Panc1 (cell line): Measurements from ENCODE around the gene DLGAP4. TPM values are rescaled to one million over a fixed set of nuclear protein-coding genes. Genes with fewer than 3 reads are reported as not detected.

Experiments
- ATAC-seq: fragments of 200-7000 bp; cut with Tn5 transposase; 2 replicates; pipeline ENCODE4 v1.9.1; 2020; ENCODE audit warnings: mild to moderate bottlenecking, moderate library complexity
- BruUV-seq: library from RNA; stranded (reverse); fragments of 400-500 nt; replicated peaks from 2 replicates; lab custom pipeline; 2021; lab: Mats Ljungman, UMichigan
- CTCF ChIA-PET: fragments of 300-600 bp; sonication (Branson Sonifier 250); formaldehyde crosslinking; loops from one replicate; lab custom pipeline; 2022; ENCODE audit warnings: antibody characterized with exemption; lab: Charles Lee
- POLR2A ChIA-PET: fragments of 300-600 bp; sonication (Branson Sonifier 250); formaldehyde crosslinking; loops from one replicate; lab custom pipeline; 2022; ENCODE audit warnings: antibody characterized with exemption; lab: Charles Lee
- DNase-seq: peaks from one replicate; pipeline ENCODE4 v3.0.0-alpha.2; 2010; ENCODE audit warnings: low read depth, low spot score
- H3K27ac ChIP-seq: 2 replicates; pipeline ENCODE4 v1.5.1; 2011; ENCODE audit warnings: mild to moderate bottlenecking, low read length, inconsistent platforms
- H3K27me3 ChIP-seq: fragments of 200-500 bp; sonication (Bioruptor generic); 2 replicates; pipeline ENCODE4 v1.6.0; 2014; ENCODE audit warnings: low read length, inconsistent platforms; ENCODE audit not compliant: control insufficient read depth, insufficient read depth
- H3K36me3 ChIP-seq: fragments of 200-500 bp; sonication (Bioruptor generic); 2 replicates; pipeline ENCODE4 v1.5.1; 2014; ENCODE audit warnings: inconsistent platforms, mild to moderate bottlenecking, low read length, moderate library complexity; ENCODE audit not compliant: control insufficient read depth, insufficient read depth
- H3K4me1 ChIP-seq: 2 replicates; pipeline ENCODE4 v1.5.1; 2011; ENCODE audit warnings: inconsistent platforms, mild to moderate bottlenecking, low read length, moderate library complexity; ENCODE audit not compliant: control insufficient read depth, insufficient read depth
- H3K4me3 ChIP-seq, 2 experiments: 2 replicates each; pipeline ENCODE4 v1.5.1; 2011 to 2012; ENCODE audit warnings: low read depth in 2 of 2, low read length in 2 of 2, mild to moderate bottlenecking in 2 of 2, inconsistent platforms in 1 of 2, moderate library complexity in 1 of 2
- H3K9me3 ChIP-seq: fragments of 200-500 bp; sonication (Bioruptor generic); 2 replicates; pipeline ENCODE4 v1.5.1; 2014; ENCODE audit warnings: low read depth, mild to moderate bottlenecking, inconsistent platforms, low read length, moderate library complexity; ENCODE audit not compliant: control insufficient read depth, insufficient read depth
- POLR2AphosphoS5 ChIP-seq: IDR thresholded peaks from 2 replicates; pipeline ENCODE4 v1.6.1; 2012; ENCODE audit warnings: mild to moderate bottlenecking, low read depth, low read length, moderate library complexity
- REST ChIP-seq, 2 experiments: IDR thresholded peaks; 2 replicates each; pipeline ENCODE4 v1.6.1; 2011 to 2012; ENCODE audit warnings: low read depth in 2 of 2, control low read depth in 1 of 2, low read length in 1 of 2, mild to moderate bottlenecking in 1 of 2, moderate library complexity in 1 of 2; ENCODE audit not compliant: insufficient read depth in 1 of 2
- SIN3A ChIP-seq: IDR thresholded peaks from 2 replicates; pipeline ENCODE4 v1.6.1; 2012; ENCODE audit warnings: low read depth, mild to moderate bottlenecking, low read length, moderate library complexity, borderline replicate concordance; ENCODE audit not compliant: insufficient read depth
- TCF7L2 ChIP-seq: IDR thresholded peaks from 2 replicates; pipeline ENCODE4 v1.6.1; 2011; ENCODE audit warnings: mild to moderate bottlenecking, low read depth, low read length, inconsistent platforms
- in situ Hi-C: cut with HindIII; loops from 2 replicates; pipeline ENCODE4 v1.10.0; 2016; ENCODE audit warnings: low sequenced_read_pairs, low pct_unique_long_range_greater_than_20kb
- intact Hi-C: fragments of 100-400 bp; cut with micrococcal nuclease; formaldehyde crosslinking; loops from one replicate; pipeline ENCODE4 v1.10.0; 2022; ENCODE audit not compliant: unreplicated experiment
- total RNA-seq: library from RNA; stranded (reverse); gene quantifications from one replicate; pipeline ENCODE4 v1.2.1, GENCODE V29; 2021; ENCODE audit not compliant: unreplicated experiment
- TF ChIP-seq, protein P1 (sequence below): fragments of 450-650 bp; IDR thresholded peaks from 2 replicates; pipeline ENCODE4 v1.5.1; 2017; ENCODE audit warnings: mild to moderate bottlenecking

Gene DLGAP4
- total RNA-seq, 1 experiment from 2014 or later, result 52.5 TPM

GRCh38 chr20:36343641-36344040 lies 37.5 kb downstream of the DLGAP4 start:
- no TSS peak for BruUV-seq
- ATAC-seq (no peak), DNase-seq (no peak)
- intact Hi-C loops, result no loop called here
- ChIA-PET CTCF (no interaction called here), POLR2A (interaction anchor here (0.6 to 0.7 kb wide), 2 partner anchors 103 to 288 kb away, joined by 5 to 8 read pairs; no protein-coding TSS in a partner anchor)
- Histone ChIP-seq H3K36me3 (no peaks in the 10 kb centered on the region), H3K4me3 (no peak overlapping the region), H3K27ac (no peak overlapping the region), H3K9me3 (no peaks in the 10 kb centered on the region), H3K4me1 (no peaks in the 10 kb centered on the region; the same call in 1 of the 2 replicates), H3K27me3 (no peaks in the 10 kb centered on the region)
- TF ChIP-seq SIN3A (no peak), TCF7L2 (no peak), POLR2AphosphoS5 (no peak), REST (IDR thresholded peaks at IDR 0.05; ENCODE audit: insufficient read depth in 1 of 2, low read depth in 2 of 2, low read length in 1 of 2) (no peak)
- TF ChIP-seq, protein P1, sequence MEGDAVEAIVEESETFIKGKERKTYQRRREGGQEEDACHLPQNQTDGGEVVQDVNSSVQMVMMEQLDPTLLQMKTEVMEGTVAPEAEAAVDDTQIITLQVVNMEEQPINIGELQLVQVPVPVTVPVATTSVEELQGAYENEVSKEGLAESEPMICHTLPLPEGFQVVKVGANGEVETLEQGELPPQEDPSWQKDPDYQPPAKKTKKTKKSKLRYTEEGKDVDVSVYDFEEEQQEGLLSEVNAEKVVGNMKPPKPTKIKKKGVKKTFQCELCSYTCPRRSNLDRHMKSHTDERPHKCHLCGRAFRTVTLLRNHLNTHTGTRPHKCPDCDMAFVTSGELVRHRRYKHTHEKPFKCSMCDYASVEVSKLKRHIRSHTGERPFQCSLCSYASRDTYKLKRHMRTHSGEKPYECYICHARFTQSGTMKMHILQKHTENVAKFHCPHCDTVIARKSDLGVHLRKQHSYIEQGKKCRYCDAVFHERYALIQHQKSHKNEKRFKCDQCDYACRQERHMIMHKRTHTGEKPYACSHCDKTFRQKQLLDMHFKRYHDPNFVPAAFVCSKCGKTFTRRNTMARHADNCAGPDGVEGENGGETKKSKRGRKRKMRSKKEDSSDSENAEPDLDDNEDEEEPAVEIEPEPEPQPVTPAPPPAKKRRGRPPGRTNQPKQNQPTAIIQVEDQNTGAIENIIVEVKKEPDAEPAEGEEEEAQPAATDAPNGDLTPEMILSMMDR, result no peak
- in situ Hi-C loops, result no loop called here

- POLR2A ChIA-PET, result no interaction called here
- Histone ChIP-seq H3K36me3 (no peaks in the 10 kb centered on the region), H3K27me3 (no peaks in the 10 kb centered on the region), H3K27ac (no peak overlapping the region), H3K4me1 (no peaks in the 10 kb centered on the region; the same call in 1 of the 2 replicates), H3K9me3 (no peaks in the 10 kb centered on the region), H3K4me3 (no peak overlapping the region)
- intact Hi-C loops (no loop called here), in situ Hi-C loops (no loop called here)
- CTCF ChIA-PET, result no interaction called here
- no peak; the same call in 1 of the 2 replicates for ATAC-seq
- BruUV-seq, result no TSS peak
- TF ChIP-seq REST (IDR thresholded peaks at IDR 0.05; ENCODE audit: insufficient read depth in 1 of 2, low read depth in 2 of 2, low read length in 1 of 2) (peak; percentile 96 to 97), SIN3A (no peak)
- no peak for DNase-seq
Measured at GRCh38 chr20:36344517-36345132, 38.5 kb downstream of the DLGAP4 start.
